ENCODE data around the gene N4BP3. TPM values are rescaled to one million over a fixed set of nuclear protein-coding genes. Genes with fewer than 3 reads are reported as not detected.
"Not testable (repeated sequence)": the region's sequence is repeated elsewhere in the genome, so short reads cannot be mapped to it uniquely, and the experiment has no call there.

N4BP3 gene
- total RNA-seq, 1 donor from 2014 or later: 0.32 TPM

DNA sequence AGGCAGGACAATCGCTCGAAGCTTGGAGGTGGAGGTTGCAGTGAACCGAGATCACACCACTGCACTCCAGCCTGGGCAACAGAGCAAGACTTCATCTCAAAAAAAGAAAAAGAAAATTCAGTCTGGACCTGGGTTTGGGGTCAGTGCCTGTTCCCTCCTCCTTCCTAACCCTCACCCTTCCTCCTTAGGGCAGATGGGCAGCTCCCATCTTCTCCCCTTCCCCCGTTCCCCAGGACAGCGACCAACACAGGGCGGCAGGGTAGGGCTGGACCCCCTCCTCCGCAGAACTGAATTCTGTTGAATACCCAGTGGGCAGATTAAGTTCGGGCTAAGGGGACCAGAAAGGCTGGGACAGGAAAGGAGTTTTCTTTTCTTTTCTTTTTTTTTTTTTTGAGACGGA, 16.0 kb downstream of the N4BP3 start:
- Mint-ChIP-seq H3K4me3 (ENCODE audit: unreplicated experiment) (no peak overlapping the region), H3K27ac (ENCODE audit: unreplicated experiment) (no peak overlapping the region), H3K4me1 (ENCODE audit: low read depth) (peaks cover 16% of the 10 kb centered on the region), H3K9me3 (ENCODE audit: low read depth) (no peaks in the 10 kb centered on the region), H3K27me3 (ENCODE audit: low read depth) (no peaks in the 10 kb centered on the region), H3K36me3 (ENCODE audit: low read depth) (peaks cover 5% of the 10 kb centered on the region)
- TF ChIP-seq, protein P1, sequence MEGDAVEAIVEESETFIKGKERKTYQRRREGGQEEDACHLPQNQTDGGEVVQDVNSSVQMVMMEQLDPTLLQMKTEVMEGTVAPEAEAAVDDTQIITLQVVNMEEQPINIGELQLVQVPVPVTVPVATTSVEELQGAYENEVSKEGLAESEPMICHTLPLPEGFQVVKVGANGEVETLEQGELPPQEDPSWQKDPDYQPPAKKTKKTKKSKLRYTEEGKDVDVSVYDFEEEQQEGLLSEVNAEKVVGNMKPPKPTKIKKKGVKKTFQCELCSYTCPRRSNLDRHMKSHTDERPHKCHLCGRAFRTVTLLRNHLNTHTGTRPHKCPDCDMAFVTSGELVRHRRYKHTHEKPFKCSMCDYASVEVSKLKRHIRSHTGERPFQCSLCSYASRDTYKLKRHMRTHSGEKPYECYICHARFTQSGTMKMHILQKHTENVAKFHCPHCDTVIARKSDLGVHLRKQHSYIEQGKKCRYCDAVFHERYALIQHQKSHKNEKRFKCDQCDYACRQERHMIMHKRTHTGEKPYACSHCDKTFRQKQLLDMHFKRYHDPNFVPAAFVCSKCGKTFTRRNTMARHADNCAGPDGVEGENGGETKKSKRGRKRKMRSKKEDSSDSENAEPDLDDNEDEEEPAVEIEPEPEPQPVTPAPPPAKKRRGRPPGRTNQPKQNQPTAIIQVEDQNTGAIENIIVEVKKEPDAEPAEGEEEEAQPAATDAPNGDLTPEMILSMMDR (IDR thresholded peaks at IDR 0.05): no peak
- DNase-seq (ENCODE audit: low spot score): no peak

DNA sequence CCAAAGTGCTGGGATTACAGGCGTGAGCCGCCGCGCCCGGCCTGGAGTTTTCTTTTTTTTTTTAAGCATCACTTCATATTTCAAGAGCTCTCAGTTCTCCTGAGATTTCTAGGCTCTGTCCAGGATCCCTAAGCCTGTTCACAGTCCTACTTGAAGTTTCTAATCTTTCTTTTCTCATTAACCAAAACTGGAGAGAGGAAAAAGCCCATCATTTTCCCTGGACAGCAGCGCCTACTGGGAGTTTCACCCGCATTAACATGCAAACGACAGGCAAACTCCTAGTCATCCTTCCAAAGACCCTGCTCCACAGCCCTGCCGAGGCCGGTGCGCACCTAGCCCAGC, 16.9 kb downstream of the N4BP3 start:
- H3K27me3 Mint-ChIP-seq (ENCODE audit: low read depth); H3K36me3 Mint-ChIP-seq (ENCODE audit: low read depth); H3K9me3 Mint-ChIP-seq (ENCODE audit: low read depth); DNase-seq (ENCODE audit: low spot score): not testable (repeated sequence)
- H3K4me3 Mint-ChIP-seq (ENCODE audit: unreplicated experiment): peak overlapping the region; percentile 71
- H3K27ac Mint-ChIP-seq (ENCODE audit: unreplicated experiment): peak overlapping the region; percentile 45
- TF ChIP-seq, protein P1 (IDR thresholded peaks at IDR 0.05): peak; percentile 36
- peaks cover 16% of the 10 kb centered on the region for H3K4me1 Mint-ChIP-seq (ENCODE audit: low read depth)

DNA sequence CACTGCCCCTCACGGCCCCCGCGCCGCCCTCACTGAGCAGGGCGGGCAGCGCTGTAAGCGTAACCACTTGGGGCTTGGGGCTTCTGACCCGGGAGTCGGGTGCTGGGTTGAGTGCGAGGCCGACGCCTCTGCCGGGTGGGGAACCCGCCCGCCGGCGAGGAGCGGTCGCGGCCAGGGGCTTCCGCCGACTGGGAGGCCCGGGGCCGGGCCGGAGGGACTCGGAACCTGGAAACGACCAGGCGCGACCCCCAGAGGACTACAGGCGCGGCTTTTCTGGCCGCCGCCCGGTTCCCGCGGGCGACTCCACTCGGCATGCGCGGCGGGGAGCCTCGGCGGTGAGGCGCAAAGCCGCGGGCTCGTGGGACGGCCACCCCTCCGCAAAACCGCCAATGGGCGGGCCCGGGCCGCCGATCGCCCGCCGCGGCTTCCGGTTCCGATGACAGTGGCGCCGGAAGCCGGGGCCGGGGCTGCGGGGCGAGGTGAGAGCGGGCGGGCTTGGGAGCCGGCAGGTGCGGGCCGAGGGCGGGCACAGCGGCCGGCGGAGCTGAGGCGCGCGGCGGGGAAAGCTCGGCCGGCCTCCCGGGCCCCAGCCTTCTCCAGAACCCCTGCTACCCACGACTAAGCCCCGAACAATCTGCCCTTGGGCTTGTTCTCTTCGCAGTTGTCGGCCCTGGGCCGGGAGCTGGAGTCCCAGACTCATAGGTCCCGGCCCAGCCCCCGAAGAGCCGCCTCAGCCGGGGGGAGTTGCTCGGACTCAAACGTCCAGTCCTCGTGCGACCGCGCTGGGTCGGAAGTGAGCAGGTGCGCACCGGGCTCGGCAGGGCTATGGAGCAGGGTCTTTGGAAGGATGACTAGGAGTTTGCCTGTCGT, 17.5 kb downstream of the N4BP3 start, which contains the start of gene RMND5B:
Gene RMND5B (plus strand): TSS at position 439 of the 870 bp plus-strand sequence. CDS start 7,106 bp downstream, outside the sequence.
- Mint-ChIP-seq H3K27me3 (ENCODE audit: low read depth) (no peaks in the 10 kb centered on the region), H3K4me3 (ENCODE audit: unreplicated experiment) (peak within 1 kb of the TSS; percentile 82), H3K4me1 (ENCODE audit: low read depth) (peaks cover 16% of the 10 kb centered on the region), H3K27ac (ENCODE audit: unreplicated experiment) (peak within 1 kb of the TSS; percentile 81), H3K9me3 (ENCODE audit: low read depth) (no peaks in the 10 kb centered on the region), H3K36me3 (ENCODE audit: low read depth) (peaks cover 11% of the 10 kb centered on the region)
- no peak for DNase-seq (ENCODE audit: low spot score)
- TF ChIP-seq, protein P1 (IDR thresholded peaks at IDR 0.05): no peak

DNA sequence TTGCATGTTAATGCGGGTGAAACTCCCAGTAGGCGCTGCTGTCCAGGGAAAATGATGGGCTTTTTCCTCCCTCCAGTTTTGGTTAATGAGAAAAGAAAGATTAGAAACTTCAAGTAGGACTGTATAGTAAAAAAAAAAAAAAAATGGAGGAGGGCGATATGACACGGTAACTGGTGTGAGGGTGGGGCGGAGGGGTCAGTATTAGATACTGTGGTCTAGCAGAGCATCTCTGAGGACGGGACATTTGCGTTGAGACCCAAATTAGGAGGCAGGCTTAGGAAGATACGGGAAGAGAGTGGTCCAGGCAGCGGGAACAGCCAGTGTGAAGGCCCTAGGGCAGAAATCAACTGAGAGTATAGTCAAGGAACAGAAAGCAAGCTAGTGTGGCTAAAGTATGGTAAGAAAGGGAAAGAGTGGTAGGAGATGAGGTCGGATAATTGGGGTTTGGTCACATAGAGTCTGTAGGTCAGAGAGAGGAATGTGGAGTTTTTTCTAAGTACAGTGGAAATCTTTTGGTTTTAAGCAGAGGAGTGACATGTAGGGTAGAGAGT, 18.2 kb downstream of the N4BP3 start:
- no peaks in the 10 kb centered on the region for H3K27me3 Mint-ChIP-seq (ENCODE audit: low read depth)
- H3K4me1 Mint-ChIP-seq (ENCODE audit: low read depth): peaks cover 16% of the 10 kb centered on the region
- no peaks in the 10 kb centered on the region for H3K9me3 Mint-ChIP-seq (ENCODE audit: low read depth)
- H3K36me3 Mint-ChIP-seq (ENCODE audit: low read depth): peaks cover 11% of the 10 kb centered on the region
- TF ChIP-seq, protein P1 (IDR thresholded peaks at IDR 0.05): no peak
- no peak for DNase-seq (ENCODE audit: low spot score)
- peak overlapping the region; percentile 81 for H3K27ac Mint-ChIP-seq (ENCODE audit: unreplicated experiment)
- peak overlapping the region; percentile 82 for H3K4me3 Mint-ChIP-seq (ENCODE audit: unreplicated experiment)

DNA sequence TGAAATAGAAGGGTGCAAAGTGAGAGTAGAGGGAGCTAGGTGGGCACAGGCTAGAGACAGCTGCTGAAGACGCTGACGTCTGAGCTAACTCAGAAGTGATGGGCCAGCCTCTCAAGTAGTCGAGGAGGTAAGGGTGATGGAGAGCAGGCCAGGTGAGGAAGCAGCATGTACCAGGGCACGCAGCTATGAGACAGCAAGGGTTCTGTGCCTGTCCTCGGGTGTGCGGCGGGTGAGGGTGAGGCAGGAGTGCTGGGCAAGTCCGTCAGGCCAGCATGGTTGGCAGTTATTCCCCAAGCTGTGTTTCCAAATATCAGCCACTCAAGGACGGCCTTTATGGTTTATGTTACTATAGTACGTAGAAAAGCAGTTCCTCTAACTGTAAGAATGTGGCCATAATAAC, 23.7 kb downstream of the N4BP3 start:
- Mint-ChIP-seq H3K27me3 (ENCODE audit: low read depth) (no peaks in the 10 kb centered on the region), H3K4me3 (ENCODE audit: unreplicated experiment) (no peak overlapping the region), H3K27ac (ENCODE audit: unreplicated experiment) (no peak overlapping the region), H3K9me3 (ENCODE audit: low read depth) (no peaks in the 10 kb centered on the region), H3K4me1 (ENCODE audit: low read depth) (peaks cover 4% of the 10 kb centered on the region), H3K36me3 (ENCODE audit: low read depth) (peaks cover 18% of the 10 kb centered on the region)
- DNase-seq (ENCODE audit: low spot score): no peak
- TF ChIP-seq, protein P1 (IDR thresholded peaks at IDR 0.05): no peak
